Measurements from ENCODE around the gene MAPK4.

DNA sequence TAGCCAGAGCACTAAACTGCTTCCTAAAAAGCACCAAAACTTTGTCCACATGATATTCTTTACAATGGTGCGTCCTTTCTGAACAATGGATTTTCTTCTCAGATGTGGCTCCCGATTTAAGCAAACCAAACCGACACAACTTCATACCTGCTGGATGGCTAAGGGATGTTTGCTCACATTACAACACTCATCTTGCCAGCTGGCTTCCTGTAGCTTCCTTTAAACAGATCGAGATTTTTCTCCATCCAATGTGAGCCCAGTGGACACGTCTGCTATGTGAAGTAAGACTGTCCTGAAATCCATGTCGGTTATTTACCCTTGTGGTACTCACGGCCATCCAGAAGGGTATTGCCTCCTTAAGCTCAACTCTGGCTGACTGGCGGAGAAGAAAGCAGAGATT, 126.5 kb downstream of the MAPK4 start:
- TF ChIP-seq CTCF (IDR thresholded peaks at IDR 0.05): no peak
- TF ChIP-seq POLR2A (IDR thresholded peaks at IDR 0.05): no peak

Measured in esophagus squamous epithelium (tissue), 4 donors.